NCI-H2171 treated with DMSO at 0.1 percent for 48 hours (cell line): ENCODE measurements around the gene AGPAT3.

Experiments
- DNase-seq: peaks from one replicate; lab custom pipeline; 2025; lab: John Stamatoyannopoulos, UW

Gene AGPAT3

GRCh38 chr21:43978060-43978459 lies 113.0 kb downstream of the AGPAT3 start:
- no peak for DNase-seq

DNA sequence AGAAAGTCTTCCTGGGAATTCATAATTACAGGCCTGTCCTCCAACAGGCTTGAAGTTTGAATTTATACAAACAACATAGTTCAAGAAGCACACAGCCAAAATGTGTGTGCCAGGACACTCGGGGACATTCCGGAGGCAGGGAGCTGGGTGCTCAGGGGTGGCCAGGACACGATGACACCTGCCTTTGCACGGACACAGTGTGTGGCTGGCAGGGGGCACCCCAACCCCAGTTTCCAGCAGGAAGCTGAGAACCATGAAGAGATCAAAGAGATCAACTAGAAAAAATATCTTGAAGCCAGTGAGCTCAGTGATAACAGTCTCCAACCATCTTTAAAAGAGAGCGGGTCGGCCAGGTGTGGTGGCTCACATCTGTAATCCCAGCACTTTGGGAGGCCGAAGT lies 114.6 kb downstream of the AGPAT3 start:
- no peak for DNase-seq

DNA sequence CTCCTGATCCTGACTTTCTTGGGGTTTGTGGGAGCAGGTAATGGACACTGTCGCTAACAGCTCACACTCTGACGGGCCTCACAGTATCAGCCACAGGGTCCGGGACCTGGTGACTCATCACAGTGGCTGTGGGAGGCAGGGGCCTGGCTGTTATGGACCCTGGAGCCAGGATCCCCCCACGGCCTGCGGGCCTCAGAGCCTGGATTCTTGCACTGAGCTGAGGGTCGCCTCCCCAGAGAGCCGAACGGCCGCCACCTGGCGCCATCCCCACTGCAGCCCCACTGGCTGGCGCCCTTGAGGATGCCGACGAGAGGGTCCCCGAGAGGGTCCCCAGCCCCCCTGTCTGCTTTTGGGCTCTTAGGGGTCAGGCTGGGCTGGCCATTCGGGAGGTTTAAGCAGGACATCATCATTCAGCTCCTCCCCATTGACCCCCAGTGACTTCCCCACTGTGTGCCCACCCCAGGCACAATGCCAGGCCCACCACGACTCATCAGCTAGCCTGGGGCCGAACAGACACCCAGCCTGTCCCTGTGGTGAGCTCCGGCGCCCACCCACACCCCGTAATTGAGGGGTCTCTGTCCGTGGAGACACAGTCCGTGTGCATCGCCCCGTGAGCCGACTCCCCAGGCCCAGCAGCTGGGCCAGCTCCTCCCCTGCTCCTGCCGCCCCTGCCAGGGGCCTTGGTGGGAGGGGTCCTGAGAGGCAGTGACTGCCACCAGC lies 116.3 kb downstream of the AGPAT3 start:
- no peak for DNase-seq

GRCh38 chr21:43981871-43982210 lies 116.8 kb downstream of the AGPAT3 start:
- no peak for DNase-seq

GRCh38 chr21:43982489-43983078 lies 117.6 kb downstream of the AGPAT3 start:
- no peak for DNase-seq

GRCh38 chr21:43983390-43983789 lies 118.4 kb downstream of the AGPAT3 start:
- DNase-seq, result no peak

GRCh38 chr21:43983860-43984420 lies 118.9 kb downstream of the AGPAT3 start:
- no peak for DNase-seq

DNA sequence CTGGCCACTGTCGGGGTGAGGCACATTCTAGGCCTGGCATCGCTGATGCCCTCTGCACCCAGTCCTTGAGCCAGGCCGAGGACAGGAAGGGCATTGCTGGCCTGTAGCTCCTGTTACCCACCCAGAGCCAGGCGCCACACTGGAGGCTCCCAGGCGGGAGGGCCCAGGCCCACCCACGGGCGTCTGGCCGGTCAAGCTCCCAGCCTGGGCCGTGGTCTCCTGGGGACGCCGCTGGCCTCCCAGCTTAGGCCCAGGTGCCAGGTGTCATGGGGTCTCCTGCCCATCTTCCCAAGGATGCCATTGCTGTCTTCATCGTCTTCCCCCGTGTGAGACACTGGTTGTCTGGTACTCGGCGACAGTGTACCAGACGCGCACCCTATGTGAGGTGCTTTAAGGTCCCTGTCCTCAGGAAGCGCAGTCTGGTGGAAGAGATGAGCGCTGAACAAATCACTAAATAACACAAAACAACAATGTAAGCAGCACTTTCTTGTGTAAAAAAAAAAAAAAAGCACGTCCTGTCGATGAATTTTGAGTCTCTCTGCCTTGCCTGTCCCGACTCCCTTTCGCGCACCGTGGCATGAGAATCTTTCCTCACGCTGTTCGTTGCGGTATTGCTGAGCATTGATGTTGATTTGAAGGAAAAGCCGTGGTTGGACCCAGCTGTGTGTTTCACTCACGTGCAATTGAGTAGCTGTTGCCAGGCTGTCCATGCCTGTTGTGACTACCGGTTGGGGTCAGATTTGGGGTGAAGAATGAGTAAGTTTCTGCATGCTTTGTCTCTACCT lies 120.1 kb downstream of the AGPAT3 start:
- DNase-seq, result no peak

DNA sequence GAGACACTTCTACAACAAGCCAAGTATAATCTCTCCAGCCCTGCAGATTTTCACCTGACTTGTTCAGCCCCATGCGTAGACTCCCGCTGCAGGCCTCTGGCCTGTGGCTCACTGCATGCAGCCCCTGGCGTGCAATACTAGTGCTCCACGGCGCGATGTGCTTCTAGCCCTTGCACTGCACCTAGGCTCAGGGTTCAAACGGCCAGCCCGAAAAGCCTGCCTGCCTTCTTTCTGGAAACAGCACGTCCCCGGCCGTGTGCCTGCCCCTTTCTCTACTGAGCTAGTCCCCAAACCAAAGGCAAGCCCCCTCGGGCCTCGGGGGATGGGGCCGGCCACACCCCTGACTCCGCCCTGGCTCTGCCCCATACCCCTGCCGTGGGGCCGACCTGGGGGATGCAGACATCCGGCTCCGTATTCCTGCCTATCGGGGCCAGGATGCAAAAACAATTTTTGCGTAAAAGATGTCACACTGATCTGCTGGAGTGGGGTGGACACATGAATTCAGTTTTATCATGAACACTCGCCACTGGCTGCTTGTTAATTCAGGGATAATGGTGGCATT lies 120.7 kb downstream of the AGPAT3 start:
- no peak for DNase-seq

DNA sequence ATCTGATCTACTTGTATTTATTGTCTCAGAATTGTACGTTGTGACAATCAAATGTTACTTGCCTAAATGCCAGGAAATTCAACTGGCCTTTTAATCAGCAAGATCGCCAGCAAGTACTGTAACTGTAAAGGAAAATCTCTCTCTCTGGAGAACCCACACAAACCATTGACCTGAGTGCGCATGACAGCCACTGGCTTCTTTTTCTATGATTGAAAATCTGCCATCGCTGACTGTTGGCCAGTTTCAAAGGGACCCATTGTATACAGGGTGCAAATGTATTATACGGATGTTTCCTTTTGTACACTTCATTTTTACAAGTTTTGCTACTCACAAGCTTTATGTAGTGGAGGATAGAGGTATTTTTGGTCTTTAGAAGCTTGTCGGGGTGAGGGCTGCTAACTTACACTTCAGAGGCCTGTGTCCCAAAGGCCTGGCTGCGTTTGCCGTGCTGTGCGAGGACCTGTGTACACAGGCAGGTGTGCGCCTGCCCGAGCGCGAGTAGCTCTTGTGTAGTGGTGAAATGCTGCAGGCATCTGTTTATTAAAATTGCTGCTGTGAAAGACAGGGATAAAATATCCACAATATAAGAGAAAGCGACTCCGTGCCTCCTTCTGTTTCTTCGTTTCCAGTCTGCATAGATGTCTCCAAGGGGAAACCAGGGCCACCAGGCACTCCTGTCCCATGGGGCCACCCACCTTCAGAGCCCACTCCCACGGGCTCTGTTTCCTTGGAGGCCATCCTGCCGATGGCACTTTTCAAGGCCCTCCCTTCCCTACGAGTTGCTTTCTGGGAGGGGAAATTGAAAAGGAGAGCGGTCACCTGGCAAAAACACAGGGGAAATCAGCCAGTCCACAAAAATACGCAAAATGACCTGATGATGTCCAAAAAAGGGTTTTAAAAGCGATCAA lies 121.8 kb downstream of the AGPAT3 start:
- DNase-seq, result peak; percentile 39

DNA sequence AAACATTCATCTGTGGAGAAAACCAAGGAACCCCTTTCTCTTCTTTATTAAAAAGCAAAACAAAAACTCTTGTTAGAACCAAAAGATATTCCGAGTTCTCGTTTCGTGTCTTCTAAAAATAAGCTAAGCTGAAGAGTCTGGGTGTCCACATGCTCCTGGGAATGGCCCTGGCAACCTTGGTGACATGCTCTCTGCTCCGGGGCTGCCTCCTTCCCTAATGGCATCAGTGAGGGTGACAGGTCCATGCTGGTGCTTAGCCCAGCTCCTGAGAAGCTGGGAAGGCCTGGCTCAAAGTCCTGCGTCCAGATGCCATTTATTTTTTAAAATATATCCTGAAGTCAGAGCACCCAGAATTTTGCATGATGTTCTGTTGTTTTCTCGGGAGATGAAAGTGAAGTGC lies 122.5 kb downstream of the AGPAT3 start:
- no peak for DNase-seq

DNA sequence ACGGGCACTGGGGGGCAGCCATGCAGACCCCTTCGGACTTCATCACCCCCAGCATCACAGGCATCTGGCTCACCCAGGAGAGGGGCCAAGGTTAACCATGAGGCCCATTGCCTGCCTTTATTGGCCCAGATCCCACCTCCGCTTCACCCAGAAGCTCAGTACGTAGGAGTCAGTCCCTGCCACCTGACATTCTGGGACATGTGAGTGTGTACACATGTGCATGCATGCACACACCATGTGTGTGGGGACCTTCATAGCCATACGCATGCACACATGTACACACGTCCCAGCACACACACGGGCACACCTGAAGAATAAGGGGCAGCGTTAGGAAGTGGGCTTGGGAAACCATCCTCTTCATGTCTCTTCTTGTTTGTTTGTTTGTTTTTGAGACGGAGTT lies 123.0 kb downstream of the AGPAT3 start:
- DNase-seq, result no peak

DNA sequence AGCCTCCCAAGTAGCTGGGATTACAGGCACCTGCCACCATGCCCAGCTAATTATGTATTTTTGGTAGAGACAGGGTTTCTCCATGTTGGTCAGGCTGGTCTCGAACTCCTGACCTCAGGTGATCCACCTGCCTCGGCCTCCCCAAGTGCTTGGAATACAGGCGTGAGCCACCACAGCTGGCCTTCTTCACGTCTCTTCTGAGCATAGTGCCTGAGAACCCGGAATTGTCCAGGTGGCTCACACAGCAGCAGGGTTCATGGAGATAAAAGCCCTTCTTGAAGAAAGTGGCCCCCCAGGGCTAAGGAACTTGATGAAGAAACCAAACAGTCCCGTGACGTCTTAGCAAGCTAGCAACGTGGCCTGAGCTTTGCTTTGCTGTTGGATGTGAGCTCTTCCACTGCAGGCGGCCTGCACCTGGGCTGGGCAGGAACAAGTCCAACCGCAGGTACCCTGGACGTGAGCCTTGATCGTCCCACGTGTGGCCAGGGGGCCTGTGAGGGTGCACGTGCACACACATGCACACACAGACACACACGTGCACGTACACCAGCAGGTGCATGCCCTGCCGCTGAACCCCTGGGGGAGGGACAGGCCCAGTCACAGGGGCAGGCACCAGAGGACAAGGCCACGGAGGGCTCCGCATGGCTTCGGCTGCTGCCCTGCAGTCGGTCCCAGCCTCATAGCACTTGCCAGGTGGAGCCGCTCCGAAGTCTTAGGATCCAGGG lies 123.6 kb downstream of the AGPAT3 start:
- DNase-seq, result no peak

- DNase-seq, result no peak
These were observed 124.4 kb downstream of the AGPAT3 start for GRCh38 chr21:43989401-43989800.

- DNase-seq, result no peak
These were observed 126.5 kb downstream of the AGPAT3 start for GRCh38 chr21:43991447-43991991.

DNA sequence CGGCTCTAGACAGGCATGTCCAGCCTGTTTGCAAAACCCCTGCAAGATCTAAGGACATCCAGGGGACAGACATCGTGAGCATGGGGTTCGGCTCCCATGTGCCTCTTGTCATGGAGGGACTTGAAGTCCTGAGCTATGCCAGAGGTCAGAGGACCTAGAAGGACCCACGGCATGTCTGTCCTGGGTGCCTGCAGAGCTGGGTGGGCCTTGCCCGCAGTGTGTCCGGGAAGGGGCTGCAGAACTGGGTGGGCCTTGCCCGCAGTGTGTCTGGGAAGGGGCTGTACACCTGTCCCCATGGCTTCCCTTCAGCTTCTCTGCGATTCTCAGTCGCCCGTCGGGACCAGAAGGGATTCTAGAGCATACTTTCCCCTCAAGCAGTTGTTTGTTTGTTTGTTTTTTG lies 127.1 kb downstream of the AGPAT3 start:
- no peak for DNase-seq

DNA sequence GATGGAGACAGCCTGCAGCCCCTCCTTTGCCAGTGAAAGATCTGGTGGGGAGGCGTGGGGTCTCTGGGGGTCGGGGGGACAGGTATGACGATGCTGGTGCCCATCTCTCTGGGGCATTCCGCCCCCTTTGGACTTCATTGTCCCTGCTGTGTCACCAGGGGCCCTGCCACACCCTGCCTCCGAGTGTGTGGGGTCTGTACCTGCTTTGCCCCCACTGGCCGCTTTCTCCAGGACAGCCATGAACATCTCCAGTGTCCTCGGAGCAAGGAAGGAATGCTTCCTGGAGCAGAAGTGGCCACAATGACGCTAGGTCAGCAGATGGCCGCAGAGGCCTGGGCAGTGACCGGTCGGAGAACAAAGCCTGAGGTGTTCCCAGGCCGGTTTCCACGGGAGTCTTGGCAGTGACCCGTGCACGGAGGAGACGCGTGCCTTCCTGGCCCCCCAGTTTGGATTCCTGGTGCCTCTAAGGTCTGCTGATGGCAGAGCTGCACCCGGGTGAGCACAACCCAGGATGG lies 128.5 kb downstream of the AGPAT3 start:
- DNase-seq, result no peak

DNA sequence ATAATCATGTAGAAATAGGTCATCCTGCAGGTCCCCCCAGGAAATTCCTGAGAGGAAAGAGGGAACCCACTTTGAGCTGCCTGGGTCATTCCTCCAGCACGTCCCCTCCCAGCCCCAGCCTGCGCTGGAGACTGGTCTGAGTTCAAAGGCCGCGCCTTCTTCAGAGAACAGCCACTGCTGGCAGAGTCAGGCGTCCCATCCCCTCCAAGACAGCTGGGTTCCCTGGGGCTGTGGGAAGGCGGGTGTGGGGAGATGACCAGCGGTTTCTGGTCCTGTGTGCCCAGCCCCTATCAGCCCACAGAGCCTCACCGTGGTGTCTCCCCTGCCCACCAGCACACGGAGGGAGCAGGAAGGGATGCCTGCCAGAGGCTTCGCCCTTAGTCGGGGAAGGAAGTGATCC lies 129.1 kb downstream of the AGPAT3 start:
- no peak for DNase-seq

DNA sequence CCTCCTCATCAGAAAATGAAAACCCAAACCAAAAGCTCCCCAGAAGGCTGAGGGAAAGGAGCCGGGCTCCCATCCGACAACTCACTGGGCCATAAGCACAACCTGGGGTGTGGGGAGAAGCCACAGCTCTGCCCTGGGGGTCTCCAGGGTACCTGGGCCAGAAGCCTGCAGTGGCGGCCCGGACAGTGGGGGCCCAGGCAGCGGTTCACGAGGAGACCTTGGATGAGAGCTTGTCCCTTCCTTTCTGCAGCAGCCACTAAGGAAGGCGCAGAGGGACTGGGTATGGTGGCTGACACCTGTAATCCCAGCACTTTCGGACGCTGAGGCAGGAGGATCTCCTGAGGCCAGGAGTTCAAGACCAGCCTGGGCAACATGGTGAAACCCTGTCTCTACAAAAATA lies 129.6 kb downstream of the AGPAT3 start:
- no peak for DNase-seq

DNA sequence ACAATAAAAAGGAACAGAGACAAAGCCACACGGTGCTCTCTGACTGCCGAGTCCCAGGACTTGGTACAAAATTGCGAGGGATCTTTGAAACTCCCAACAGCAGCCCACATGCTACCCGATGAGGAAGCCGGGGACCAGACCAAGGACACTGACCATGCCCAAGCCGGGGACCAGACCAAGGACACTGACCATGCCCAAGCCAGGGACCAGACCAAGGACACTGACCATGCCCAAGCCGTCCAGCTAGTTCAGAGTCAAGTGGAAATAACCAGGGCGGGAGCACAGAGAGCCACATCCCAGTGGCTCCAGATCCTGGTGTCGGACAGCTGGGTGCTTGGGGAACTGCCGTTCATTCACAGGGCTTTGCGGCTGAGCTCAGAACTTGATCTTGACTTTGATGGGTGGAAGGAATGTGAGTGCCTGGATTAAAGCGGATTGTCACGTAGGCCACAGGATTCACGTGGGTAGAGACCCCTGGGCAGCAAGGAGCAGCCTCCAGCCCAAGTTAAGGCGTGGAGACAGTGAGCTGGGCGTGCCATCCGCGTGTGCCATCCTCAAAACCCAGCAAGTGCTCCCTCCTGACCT lies 130.6 kb downstream of the AGPAT3 start:
- DNase-seq, result no peak
